Activated CD8-positive, alpha-beta memory T cell treated with anti-CD3 and anti-CD28 coated beads for 48 hours (primary cell): ENCODE data around the gene UTY.

Experiments used
- DNase-seq, 3 experiments: peaks; one replicate each; pipeline ENCODE4 v3.0.0-alpha.2; 2020; ENCODE audit warnings: low read depth in 2 of 3, low spot score in 2 of 3

Gene UTY

GRCh38 chrY:13416869-13417661 is 62.8 kb downstream of the UTY start:
- DNase-seq, result no peak

- no peak for DNase-seq
These were observed 64.3 kb downstream of the UTY start for GRCh38 chrY:13415556-13415955.

GRCh38 chrY:13398876-13399275 is 81.0 kb downstream of the UTY start:
- DNase-seq, result no peak

GRCh38 chrY:13381110-13381683 is 98.6 kb downstream of the UTY start:
- no peak for DNase-seq

- no peak for DNase-seq
These were observed 108.7 kb downstream of the UTY start for GRCh38 chrY:13370868-13371800.

- no peak for DNase-seq
These were observed 109.6 kb downstream of the UTY start for GRCh38 chrY:13370245-13370644.

GRCh38 chrY:13368513-13368845 is 111.4 kb downstream of the UTY start:
- DNase-seq, result no peak

- no peak for DNase-seq
These were observed 116.2 kb downstream of the UTY start for GRCh38 chrY:13363641-13364040.

GRCh38 chrY:13362662-13363061 is 117.2 kb downstream of the UTY start:
- no peak for DNase-seq

GRCh38 chrY:13361656-13362636 is 117.9 kb downstream of the UTY start:
- no peak for DNase-seq

GRCh38 chrY:13351443-13351842 is 128.4 kb downstream of the UTY start:
- no peak for DNase-seq

- no peak for DNase-seq
These were observed 132.7 kb downstream of the UTY start for GRCh38 chrY:13347106-13347505.

- DNase-seq, result no peak
These were observed 134.3 kb downstream of the UTY start for GRCh38 chrY:13345549-13345948.

- DNase-seq, result no peak
These were observed 136.4 kb downstream of the UTY start for GRCh38 chrY:13343307-13343946.

- DNase-seq, result no peak
These were observed 139.9 kb downstream of the UTY start for GRCh38 chrY:13339939-13340338.

- DNase-seq, result no peak
These were observed 140.5 kb downstream of the UTY start for GRCh38 chrY:13339381-13339780.

- no peak for DNase-seq
These were observed 141.1 kb downstream of the UTY start for GRCh38 chrY:13338711-13339110.

- no peak for DNase-seq
These were observed 141.9 kb downstream of the UTY start for GRCh38 chrY:13337934-13338333.

- DNase-seq, result no peak
These were observed 146.0 kb downstream of the UTY start for GRCh38 chrY:13333791-13334190.

- no peak for DNase-seq
These were observed 149.2 kb downstream of the UTY start for GRCh38 chrY:13330651-13331050.
